ENCODE measurements around the gene EFCAB6.

Gene EFCAB6

DNA sequence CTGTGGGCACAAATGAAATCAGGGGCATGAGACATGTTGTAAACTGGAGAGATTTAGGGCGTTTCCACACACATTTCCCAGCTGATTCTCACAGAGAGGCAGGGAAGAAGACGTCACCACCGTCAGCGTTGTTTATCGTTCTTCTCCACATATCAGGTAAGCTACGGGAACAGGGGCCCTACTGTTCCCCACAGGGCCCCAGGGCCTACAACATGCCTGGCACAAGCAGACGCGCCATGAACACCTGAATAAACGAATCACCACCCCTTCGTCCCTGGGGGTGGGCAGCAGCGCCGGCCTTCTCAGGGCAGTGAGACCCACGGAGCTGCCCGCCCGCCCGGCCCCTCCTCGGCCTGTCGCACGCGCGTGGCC, 342 bp downstream of the EFCAB6 start:
- DNase-seq: peak in 1 of 5 experiments; percentile 4

GRCh38 chr22:43802897-43803495, 9.1 kb downstream of the EFCAB6 start:
- DNase-seq: no peak

GRCh38 chr22:43800970-43801369, 11.1 kb downstream of the EFCAB6 start:
- no peak for DNase-seq

GRCh38 chr22:43798492-43798891, 13.6 kb downstream of the EFCAB6 start:
- no peak for DNase-seq

DNA sequence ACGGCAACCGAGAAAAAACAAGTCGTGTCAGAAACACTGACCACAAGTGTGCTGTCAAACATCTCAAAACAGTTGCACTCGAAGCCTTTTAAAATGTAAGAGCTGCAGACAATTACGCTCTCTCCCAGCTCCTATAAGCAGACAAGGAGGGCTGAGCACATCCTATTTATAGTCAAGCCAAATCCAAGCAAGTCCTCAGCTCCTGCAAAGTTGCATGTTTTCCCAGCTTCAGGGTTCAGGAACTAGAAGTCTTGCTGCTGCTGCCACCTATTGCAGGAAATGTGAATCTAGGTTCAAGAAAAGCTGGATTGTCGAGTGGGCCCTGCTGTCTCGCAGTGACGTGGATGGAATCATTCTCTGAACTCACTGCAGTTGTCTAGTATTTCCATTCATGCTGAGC, 15.5 kb downstream of the EFCAB6 start:
- DNase-seq: no peak

DNA sequence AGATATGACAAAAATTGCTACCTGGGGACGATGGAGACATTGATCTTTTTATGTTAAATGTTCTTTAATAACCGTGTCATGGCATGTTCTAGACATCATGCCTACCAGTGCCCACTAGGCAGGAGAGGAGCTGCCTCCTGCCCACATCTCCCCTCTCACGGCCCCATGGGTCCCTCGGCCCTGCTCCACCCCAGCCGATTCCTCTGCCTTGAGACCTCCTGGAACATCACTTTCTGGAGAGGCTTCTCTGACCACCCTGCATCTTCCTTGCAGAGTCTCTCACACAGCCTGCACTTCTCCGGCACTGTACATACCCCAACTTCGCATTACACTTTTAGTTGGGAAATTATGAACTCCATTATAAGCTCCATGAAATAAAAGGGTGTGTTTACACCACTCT, 16.8 kb downstream of the EFCAB6 start:
- DNase-seq: no peak

DNA sequence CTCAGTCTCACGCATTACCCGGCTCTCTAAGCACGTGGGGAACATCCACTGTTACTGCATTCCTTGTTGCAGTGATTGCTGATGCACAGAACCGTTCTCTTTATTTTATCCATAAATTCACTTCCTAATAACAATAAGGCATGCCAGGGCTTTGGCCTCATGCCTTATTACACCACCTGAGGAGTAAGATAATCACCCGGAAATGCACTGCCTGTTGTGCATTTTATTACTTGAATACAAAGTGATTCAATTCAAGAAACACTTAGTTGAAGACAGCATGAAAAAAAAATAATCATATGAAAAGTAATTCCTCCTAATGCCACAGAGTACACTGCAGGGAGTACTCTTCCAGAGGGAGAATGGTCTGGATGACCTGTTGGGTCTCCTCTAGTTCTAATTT, 19.2 kb downstream of the EFCAB6 start:
- no peak for DNase-seq

DNA sequence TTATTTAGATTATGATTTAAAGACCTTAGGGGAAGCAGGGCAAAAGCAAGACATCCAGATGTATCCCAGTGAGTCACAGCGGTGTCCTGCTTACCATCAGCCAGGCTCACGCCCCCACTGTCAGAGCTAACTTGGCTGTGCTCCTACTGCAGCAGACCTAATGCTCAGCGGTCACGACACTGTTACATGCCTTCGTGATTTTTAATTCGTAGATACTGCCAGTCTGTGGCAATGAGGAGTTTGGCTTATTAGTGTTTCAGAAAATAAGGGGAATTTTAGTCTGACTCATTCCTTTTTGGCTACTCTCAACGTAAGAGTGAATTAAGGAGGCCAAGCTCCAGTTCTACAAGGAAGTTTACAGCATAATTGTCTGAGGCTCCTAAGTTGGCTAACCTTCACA, 22.7 kb downstream of the EFCAB6 start:
- DNase-seq: no peak

DNA sequence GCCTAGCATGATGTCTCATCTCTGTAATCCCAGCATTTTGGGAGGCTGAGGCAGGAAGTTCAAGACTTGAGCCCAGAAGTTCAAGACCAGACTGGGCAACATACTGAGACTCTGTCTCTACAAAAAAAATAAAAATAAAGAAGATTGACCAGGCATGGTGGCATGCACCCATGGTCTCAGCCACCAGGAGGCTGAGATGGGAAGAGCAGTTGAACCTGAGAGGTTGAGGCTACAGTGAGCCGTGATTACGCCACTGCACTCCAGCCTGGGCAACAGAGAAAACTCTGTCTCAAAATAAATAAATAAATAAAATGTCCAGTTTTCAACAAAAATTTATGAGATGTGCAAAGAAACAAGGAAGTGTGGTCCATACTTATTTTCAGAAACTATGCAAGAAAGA, 28.3 kb downstream of the EFCAB6 start:
- DNase-seq: no peak

- no peak for DNase-seq
Observed at GRCh38 chr22:43782448-43782847, 29.7 kb downstream of the EFCAB6 start.

GRCh38 chr22:43777286-43777685, 34.8 kb downstream of the EFCAB6 start:
- DNase-seq: no peak

DNA sequence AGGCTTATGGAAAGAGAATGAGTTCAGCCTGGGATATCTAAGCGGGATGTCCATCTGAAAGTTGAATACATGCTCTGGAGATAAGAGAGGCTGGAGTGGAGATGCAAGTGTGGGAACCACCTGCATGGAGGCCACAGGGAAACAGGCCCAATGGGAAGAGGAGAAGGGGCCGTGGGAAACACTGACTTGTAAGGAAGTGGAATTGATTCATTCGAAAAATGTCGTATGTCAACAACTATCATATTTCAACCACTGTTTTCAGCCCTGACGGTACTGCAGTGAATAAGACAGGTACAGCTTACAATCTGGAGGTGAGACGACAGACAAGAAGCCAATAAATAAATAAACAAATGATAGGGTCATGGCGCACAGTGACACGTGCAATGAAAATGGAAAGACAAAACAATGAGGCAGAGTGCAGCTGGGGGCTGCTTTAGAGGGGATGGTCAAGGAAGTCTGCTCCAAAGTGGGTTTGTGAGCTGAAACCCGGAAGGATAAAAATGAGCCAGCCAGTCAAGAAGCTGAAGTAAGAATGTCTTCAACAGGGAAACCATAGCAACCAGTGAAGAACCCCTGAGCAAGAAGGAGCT, 35.9 kb downstream of the EFCAB6 start:
- no peak for DNase-seq

DNA sequence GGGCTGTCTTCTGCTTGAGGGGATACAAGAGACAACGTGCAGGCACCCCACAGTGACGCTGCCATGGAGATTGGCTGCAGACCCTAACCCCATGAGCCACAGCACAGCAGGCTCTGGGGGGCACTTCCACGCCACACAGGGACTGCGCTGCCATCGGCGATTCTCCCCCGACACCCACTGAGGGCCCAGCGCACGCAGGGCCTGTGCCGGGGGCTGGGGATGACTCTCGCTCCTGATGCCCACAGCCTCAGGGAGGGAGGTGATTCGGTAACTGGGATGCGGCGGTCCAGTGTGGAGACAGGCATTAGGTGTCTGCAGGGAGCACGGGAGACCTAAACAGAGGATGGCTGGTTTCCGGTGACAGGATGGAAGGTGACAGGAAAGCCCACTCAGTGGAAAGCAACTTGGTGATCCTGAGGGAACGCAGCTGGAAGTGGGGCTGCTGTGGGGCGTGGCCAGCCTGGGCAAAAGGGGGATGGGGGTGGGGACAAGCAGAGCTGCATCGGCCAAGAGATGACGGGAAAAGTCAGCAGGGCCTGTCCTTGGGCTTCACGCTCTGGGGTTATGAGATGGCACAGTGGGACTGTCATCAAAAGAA, 37.7 kb downstream of the EFCAB6 start:
- no peak for DNase-seq

- DNase-seq: no peak
Observed at GRCh38 chr22:43772831-43773230, 39.3 kb downstream of the EFCAB6 start.

DNA sequence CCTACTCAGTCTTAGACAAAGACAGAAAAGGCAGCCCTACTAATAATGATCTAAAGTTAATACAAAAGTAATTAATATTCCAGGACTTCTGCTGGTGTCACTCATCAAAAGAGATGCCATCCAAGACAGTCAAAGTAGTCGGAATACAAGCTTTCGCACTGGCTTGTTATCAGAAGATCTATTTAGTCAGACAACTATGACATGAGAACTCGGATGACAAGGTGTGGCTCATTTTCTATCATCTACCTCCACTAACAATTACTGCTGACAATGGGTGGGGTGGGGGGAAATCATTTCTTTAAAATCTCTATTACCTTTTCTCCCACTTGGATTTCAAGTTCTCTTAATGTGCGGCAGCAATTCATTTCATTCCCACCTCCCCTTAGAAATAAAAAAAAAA, 56.7 kb downstream of the EFCAB6 start:
- DNase-seq: no peak

DNA sequence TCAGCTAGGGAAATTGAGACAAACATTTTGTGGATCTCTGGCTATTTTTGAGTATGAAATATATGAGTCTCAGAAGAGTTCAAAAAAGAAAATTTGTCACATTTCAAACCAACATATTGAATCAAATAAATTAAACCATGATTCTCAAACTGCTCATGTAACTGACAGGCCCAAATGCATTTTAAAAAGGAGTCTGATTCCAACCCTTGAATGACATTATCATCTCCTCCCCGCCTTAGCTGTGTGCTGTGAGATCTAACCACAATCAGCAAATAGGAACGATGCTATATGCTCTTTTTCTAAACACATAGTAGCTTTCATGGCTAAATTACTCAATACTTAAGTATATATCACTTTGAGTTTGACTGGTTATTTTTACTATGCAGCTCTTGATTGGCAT, 57.1 kb downstream of the EFCAB6 start:
- DNase-seq: no peak

- no peak for DNase-seq
Observed at GRCh38 chr22:43754176-43754575, 57.9 kb downstream of the EFCAB6 start.

DNA sequence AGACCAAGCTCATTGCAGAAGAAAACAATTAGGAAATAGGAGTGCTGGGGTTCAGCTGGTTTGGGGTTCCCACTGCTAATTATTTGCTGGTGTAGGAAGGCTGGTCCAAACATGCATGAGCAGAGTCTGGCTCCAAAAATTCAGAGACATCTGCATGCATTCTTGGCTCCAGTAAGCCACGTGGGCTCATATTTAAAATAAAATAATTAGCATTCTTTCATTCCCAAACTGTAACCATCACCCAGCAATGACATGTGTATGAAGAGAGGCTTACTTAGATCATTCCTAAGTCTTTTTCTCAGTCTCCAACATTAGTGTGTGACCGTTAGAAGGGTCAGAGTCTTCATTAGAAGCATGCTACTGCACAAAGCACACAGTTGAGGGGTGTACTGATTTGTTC, 58.4 kb downstream of the EFCAB6 start:
- DNase-seq: no peak

DNA sequence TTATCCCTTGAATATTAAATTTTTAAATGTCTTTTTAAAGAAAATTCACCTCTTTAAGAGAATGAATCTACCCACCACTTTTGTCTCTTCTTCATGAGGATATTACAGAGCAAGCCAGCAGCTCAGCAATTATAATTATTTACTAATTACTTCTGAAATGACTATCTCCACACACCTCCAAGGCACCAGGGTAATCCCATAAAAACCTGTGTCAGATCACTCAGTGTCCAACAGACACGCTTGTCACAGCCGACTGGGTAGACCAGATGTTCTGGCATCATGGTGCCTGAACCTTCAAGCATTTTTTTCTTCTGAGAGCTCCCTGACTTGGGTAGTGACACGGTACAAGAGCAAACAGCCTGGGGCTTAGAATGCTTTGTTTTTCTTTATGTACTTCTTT, 61.4 kb downstream of the EFCAB6 start:
- no peak for DNase-seq

DNA sequence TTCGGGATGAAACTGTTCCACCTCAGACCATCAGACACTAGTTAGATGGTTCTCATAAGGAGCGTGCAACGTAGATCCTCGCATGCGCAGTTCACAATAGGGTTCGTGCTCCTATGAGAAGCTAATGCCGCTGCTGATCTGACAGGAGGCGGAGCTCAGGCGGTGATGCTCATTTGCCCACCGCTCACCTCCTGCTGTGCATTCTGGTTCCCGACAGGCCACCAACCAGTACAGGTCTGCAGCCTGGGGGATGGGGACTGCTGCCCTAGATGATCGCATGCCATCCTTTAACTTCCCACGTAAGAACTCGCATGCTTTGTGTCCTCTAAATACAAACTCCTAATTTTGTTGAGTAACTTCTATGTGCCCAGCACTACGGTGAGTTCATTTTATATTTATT, 62.6 kb downstream of the EFCAB6 start:
- no peak for DNase-seq

GRCh38 chr22:43747877-43748276, 64.2 kb downstream of the EFCAB6 start:
- no peak for DNase-seq

- no peak for DNase-seq
Observed at GRCh38 chr22:43747058-43747457, 65.0 kb downstream of the EFCAB6 start.

DNA sequence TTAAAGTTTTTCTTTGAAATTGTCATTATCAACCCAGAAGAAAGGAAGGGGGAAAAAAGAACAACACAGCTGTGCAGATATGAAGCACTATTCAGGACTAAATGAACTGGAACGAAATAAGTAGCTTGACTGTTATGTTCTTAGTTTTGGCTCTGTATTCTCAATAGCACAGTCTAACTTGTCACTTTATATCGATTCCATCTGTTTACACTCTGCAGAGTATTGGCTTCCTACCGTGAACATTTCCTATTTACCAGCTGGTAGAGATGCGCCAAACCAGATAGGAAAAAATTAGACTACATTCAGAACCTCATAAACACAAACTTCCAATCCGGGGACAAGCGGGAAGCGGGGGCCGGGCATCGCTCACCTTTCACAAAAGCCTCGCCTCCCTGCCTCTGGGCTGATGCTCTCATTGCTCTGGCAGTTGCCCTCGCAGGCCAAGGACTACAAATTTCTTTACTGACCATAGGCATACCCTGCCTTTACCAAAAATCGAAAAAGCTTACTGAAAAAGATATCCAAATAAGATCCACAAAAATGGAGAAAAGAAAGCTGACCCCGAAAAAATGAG, 66.2 kb downstream of the EFCAB6 start:
- no peak for DNase-seq

DNA sequence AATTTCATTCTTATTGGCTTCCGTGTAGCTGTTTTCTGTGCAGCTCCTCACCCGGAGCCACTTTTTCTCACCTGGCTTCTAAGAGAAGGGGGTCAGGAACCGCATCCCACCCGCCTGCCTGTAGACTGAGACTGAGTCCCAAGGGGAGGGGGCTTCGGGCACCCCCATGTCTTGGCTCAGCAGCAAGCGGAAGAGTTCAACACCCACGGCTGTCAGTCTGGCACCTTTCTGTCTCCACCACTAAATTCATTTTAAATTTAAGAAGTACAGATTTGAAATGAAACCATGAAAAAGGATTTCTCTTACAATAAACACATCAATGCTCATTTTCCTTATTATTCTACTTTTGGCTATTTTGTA, 66.7 kb downstream of the EFCAB6 start:
- DNase-seq: no peak

Measured in T-helper 2 cell (primary cell).